Raji (cell line): ENCODE measurements around the gene FUNDC2.

Source experiments
- POLR2A ChIP-seq: IDR thresholded peaks from 2 replicates; pipeline ENCODE4 v1.6.1; 2011; ENCODE audit warnings: low read depth, low read length, control low read depth; ENCODE audit not compliant: insufficient read depth

FUNDC2 gene

GRCh38 chrX:155026727-155027508 lies at the start of gene FUNDC2:
TSS of gene FUNDC2 (plus strand) at chrX:155026844. CDS start at chrX:155026939, 95 bp downstream.
- peak; percentile 71 for TF ChIP-seq POLR2A

DNA sequence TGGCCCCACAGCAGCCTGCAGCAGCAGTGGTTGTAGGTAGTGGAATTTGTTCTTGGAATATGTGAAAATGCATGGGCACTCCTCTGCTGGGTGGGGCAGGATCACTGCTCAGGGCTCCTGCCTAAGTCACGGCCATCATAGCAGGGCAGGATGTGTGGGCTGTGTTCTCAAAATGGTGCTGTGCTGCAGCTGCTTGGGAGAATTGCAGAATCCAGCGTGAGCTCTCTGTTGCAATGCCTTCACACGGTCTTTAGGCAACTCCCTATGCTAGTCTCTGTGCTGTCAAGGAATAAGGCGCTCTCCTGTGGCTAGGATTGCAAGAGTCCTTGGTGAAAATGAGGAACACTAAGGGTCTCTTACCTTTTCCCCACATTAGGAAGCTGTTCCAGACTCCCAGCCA lies 47.0 kb upstream of the FUNDC2 start:
- no peak for TF ChIP-seq POLR2A

- no peak for TF ChIP-seq POLR2A
These were observed 46.1 kb upstream of the FUNDC2 start for GRCh38 chrX:154980330-154981115.

GRCh38 chrX:154981116-154981411 lies 45.6 kb upstream of the FUNDC2 start:
- no peak for TF ChIP-seq POLR2A

DNA sequence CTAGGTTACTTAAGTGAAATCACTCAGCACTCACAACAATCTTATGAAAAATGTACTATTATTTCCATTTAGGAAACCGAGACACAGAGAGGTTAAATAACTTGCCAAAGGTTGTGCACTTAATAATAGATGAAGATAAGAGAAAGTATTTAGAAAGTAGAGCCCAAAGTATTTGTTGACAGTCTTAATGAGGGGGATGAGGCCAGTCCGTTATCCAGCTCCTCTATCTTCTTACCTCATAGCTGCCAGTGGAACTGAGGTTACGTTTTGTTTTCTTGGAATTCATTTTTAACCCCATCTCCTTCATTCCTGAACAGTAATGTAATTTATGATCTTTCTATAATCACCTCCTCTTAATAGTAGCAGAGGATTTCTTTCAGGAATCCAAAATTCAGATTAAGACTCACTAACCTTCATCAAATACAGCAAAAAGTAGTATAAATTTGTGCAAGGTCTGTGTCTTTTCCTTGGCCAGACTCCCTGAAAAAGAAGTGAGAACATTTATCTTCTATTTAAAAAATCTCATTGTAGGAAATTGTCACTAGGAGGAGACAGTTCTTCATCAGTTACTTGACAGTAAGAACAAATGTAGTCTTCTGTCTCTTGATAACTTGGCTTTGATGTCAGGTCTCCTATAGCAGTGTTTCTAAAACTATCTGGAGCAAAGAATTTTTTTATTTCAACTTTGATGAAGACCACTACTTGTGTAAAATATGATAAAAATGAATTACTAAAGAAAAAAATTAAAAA lies 39.6 kb upstream of the FUNDC2 start:
- no peak for TF ChIP-seq POLR2A

GRCh38 chrX:154987940-154988339 lies 38.7 kb upstream of the FUNDC2 start:
- no peak for TF ChIP-seq POLR2A

GRCh38 chrX:154988719-154989118 lies 37.9 kb upstream of the FUNDC2 start:
- no peak for TF ChIP-seq POLR2A

DNA sequence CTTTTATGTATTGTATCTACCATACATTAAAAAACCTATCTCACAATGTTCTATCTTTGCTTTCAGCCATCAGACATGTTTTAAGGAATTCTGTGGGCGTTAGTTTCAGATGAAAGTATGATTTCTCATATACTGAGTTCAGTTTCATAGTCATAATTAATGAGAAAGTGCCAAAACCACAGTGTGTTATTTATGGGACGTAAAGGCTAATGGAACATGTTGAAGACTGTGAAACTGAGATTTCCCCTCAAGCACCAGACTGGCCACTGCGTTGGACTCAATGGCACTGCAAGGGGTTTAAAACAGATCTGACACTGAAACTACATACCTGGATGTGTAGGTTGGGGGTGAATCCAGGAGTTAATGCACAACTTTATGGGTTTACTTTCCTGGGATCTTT lies 36.1 kb upstream of the FUNDC2 start:
- no peak for TF ChIP-seq POLR2A

DNA sequence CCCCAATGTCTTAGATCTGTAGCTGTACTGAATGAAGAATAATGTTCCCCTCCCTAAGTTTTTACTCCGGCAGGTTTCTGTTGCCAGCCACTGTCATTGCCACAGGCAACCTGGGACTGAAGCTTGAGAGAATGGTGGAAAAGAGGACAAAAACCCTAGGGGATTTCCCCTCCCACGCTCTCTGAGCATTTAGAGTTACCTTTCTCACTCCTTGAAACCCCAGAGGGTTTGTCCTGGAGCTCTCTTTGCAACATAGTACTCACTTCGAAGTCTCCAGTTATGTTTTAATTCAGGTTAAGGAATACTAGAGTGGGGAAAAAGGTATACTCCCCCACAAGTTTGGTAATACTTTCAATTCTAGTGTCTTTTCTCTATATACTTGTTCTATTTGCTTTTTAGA lies 35.6 kb upstream of the FUNDC2 start:
- no peak for TF ChIP-seq POLR2A

DNA sequence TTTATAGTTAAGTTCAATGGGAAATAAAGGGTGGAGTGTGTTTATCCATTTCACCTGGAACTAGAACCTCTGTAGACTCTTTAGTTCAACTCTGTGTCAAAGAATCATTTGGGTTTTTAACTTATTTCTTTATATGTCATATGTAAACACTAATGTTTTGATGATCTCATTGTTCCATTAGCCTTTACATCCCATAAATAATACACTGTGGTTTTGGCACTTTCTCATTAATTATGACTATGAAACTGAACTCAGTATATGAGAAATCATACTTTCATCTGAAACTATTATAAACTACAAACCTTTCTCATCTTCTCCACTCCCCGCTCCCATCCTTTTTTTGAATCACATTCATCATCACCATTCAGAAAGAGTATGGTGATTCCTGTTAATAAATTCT lies 35.2 kb upstream of the FUNDC2 start:
- TF ChIP-seq POLR2A = no peak

DNA sequence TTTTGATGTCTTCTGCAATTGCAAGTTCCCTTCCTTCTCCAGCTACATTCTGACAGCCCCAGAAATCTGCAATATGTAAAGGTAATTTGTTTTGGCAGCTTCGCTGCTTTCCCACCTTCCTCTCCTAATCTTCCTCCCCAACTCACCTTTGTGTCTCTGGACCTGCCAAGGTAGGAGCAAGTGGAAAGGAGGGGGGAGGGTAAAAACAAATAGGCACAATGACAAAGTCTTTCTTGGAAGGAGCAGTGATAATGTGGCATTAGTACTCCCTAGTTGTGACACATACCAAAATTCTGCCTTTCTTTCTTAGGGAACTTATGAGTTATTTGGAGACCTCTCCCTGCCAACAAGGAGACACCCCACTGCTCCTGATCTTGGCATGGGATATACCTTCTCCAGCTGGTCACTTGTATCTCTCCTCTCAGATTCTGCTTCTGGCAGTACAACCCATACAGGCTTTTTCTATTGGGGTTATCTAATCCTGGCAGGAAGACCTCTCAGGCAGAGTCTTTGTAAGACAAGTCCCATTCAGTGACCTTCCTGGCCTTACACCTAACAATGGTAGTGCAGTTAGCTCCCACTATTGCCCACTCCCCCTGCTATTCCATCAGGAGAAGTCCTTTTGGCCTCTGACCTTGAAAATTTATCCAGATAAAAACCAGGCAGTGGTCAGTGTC lies 28.3 kb upstream of the FUNDC2 start:
- TF ChIP-seq POLR2A = no peak

DNA sequence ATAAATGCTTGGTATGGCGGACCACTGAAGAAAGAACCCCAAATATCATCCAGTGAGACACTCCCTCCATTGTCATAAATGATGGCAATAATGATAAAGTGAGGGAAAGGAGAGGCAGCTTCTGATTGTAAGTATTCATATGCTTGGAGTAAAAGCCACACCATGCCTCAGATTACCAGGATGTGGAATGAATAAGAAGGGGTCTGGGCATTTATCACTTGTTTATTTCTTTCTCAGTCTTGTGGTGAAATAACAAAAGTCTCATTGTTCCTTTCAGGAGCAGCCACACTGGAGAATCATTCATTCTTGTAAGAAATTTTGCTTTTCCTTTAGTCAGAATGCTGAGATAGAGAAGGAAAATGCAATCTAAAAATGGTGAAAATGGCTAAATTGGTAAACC lies 25.8 kb upstream of the FUNDC2 start:
- no peak for TF ChIP-seq POLR2A

- TF ChIP-seq POLR2A = no peak
These were observed 24.8 kb upstream of the FUNDC2 start for GRCh38 chrX:155001873-155002272.

- TF ChIP-seq POLR2A = no peak
These were observed 21.5 kb upstream of the FUNDC2 start for GRCh38 chrX:155005190-155005589.

DNA sequence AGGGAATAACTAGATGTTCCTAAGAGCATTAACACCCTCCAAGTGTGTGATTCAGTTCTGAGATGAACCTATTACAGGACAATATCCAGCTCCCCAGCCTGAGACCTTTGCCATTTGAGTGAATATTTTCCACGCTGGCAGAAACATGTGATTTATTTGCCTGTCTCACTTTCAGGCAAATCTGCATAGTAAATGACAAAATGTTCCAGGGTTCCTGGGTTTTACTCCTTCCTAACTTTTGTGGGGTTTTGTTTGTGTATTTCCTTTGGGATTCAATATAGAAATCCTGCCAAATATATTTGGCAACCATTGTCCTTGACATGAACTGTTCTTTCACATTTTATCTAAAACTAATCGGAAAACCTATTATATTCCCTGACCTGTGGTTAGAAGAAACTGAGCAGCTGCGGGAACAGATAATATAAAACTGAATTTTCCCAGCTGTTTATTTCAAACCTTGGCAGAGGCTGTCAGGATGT lies 16.6 kb upstream of the FUNDC2 start:
- TF ChIP-seq POLR2A = no peak

DNA sequence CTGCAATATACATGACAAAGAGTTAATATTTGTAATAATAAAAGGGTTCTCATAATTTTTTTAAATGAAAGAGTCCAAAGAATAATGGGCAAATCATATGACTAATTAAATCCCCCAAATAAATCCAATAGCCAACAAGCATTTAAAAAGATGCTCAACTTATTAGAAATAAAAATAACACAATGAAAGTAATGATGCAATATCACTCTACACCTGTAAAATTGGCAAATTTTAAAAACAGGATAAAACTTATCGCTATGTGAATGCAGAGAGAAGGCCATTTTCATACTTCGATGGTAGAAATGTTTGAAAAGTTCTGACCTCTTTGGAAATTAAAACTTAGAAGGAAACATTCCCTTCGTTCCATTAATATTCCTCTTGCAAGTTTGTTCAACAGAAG lies 6.1 kb upstream of the FUNDC2 start:
- no peak for TF ChIP-seq POLR2A

- TF ChIP-seq POLR2A = no peak
These were observed 4.1 kb upstream of the FUNDC2 start, which contains the start of gene F8 for GRCh38 chrX:155022585-155022984. TSS of gene F8 (minus strand) at chrX:155022723. CDS start at chrX:155022552, 171 bp downstream.
